Trophoblast cell (in vitro differentiated cells and primary cell): Measurements from ENCODE around the gene INPP5D.

Source experiments
- DNase-seq, 2 donors: peaks; one replicate each; pipeline ENCODE4 v3.0.0-alpha.2; 2016
- H2AFZ ChIP-seq: 2 replicates; pipeline ENCODE4 v1.6.1; 2013; ENCODE audit warnings: low read length, moderate library complexity, mild to moderate bottlenecking; ENCODE audit not compliant: insufficient read depth, poor library complexity
- H2AK5ac ChIP-seq: 2 replicates; pipeline ENCODE4 v1.6.1; 2013; ENCODE audit warnings: mild to moderate bottlenecking, low read length
- H2BK120ac ChIP-seq: 2 replicates; pipeline ENCODE4 v1.6.1; 2013; ENCODE audit warnings: low read length, mild to moderate bottlenecking, moderate library complexity; ENCODE audit not compliant: insufficient read depth, poor library complexity
- H2BK12ac ChIP-seq: 2 replicates; pipeline ENCODE4 v1.6.1; 2013; ENCODE audit warnings: mild to moderate bottlenecking, low read length, moderate library complexity
- H2BK5ac ChIP-seq: 2 replicates; pipeline ENCODE4 v1.6.1; 2013; ENCODE audit warnings: low read length, low read depth, moderate library complexity, mild to moderate bottlenecking; ENCODE audit not compliant: poor library complexity
- H3K14ac ChIP-seq: 2 replicates; pipeline ENCODE4 v1.6.1; 2013; ENCODE audit warnings: mild to moderate bottlenecking, low read length
- H3K18ac ChIP-seq: 2 replicates; pipeline ENCODE4 v1.6.1; 2013; ENCODE audit warnings: mild to moderate bottlenecking, low read length
- H3K23ac ChIP-seq: 2 replicates; pipeline ENCODE4 v1.6.1; 2013; ENCODE audit warnings: low read length
- H3K27ac ChIP-seq: 2 replicates; pipeline ENCODE4 v1.5.1; 2013; ENCODE audit warnings: low read depth, mild to moderate bottlenecking, inconsistent platforms, low read length, moderate library complexity
- H3K27me3 ChIP-seq: 2 replicates; pipeline ENCODE4 v1.6.1; 2013; ENCODE audit warnings: inconsistent platforms, mild to moderate bottlenecking, low read length, moderate library complexity; ENCODE audit not compliant: insufficient read depth
- H3K36me3 ChIP-seq, 2 experiments: 1 replicate in 1 of 2; 2 replicates in 1 of 2; pipeline ENCODE4 v1.6.1; 2013; ENCODE audit warnings: low read length in 2 of 2, mild to moderate bottlenecking in 2 of 2, moderate library complexity in 1 of 2; ENCODE audit not compliant: insufficient read depth in 2 of 2, control insufficient read depth in 1 of 2
- H3K4ac ChIP-seq: 2 replicates; pipeline ENCODE4 v1.6.1; 2013; ENCODE audit warnings: low read depth, mild to moderate bottlenecking, low read length, moderate library complexity
- H3K4me1 ChIP-seq, 2 experiments: 1 replicate in 1 of 2; 2 replicates in 1 of 2; pipeline ENCODE4 v1.6.1; 2013; ENCODE audit warnings: low read length in 2 of 2, mild to moderate bottlenecking in 2 of 2, moderate library complexity in 1 of 2; ENCODE audit not compliant: insufficient read depth in 2 of 2, control insufficient read depth in 1 of 2
- H3K4me2 ChIP-seq: 2 replicates; pipeline ENCODE4 v1.6.1; 2013; ENCODE audit warnings: inconsistent platforms, mild to moderate bottlenecking, low read length, moderate library complexity
- H3K4me3 ChIP-seq: 2 replicates; pipeline ENCODE4 v1.5.1; 2013; ENCODE audit warnings: mild to moderate bottlenecking, low read depth, low read length, inconsistent platforms
- H3K79me1 ChIP-seq: one replicate; pipeline ENCODE4 v1.6.1; 2013; ENCODE audit warnings: low read length
- H3K79me2 ChIP-seq: 2 replicates; pipeline ENCODE4 v1.6.1; 2013; ENCODE audit warnings: low read length, mild to moderate bottlenecking; ENCODE audit not compliant: control insufficient read depth, insufficient read depth, poor library complexity
- H3K9ac ChIP-seq: 2 replicates; pipeline ENCODE4 v1.6.1; 2013; ENCODE audit warnings: mild to moderate bottlenecking, low read length
- H3K9me3 ChIP-seq: 2 replicates; pipeline ENCODE4 v1.6.1; 2013; ENCODE audit warnings: low read depth, mild to moderate bottlenecking, control low read depth, inconsistent platforms, low read length; ENCODE audit not compliant: insufficient read depth
- H4K12ac ChIP-seq: 2 replicates; pipeline ENCODE4 v1.6.1; 2013; ENCODE audit warnings: low read depth, mild to moderate bottlenecking, low read length, moderate library complexity
- H4K8ac ChIP-seq: 2 replicates; pipeline ENCODE4 v1.6.1; 2013; ENCODE audit warnings: low read depth, mild to moderate bottlenecking, low read length, moderate library complexity
- H4K91ac ChIP-seq: one replicate; pipeline ENCODE4 v1.6.1; 2013; ENCODE audit warnings: low read depth, mild to moderate bottlenecking, low read length, moderate library complexity
- WGBS: extraction: QIAGEN DNeasy Blood & Tissue Kit; methylation state at CpG from one replicate; pipeline ENCODE4 v1.1.7; 2013; ENCODE audit warnings: missing lambda C conversion rate; ENCODE audit not compliant: insufficient read length, insufficient coverage; ENCODE audit errors: extremely low coverage; 5-methylcytosine and 5-hydroxymethylcytosine counted together

INPP5D gene

DNA sequence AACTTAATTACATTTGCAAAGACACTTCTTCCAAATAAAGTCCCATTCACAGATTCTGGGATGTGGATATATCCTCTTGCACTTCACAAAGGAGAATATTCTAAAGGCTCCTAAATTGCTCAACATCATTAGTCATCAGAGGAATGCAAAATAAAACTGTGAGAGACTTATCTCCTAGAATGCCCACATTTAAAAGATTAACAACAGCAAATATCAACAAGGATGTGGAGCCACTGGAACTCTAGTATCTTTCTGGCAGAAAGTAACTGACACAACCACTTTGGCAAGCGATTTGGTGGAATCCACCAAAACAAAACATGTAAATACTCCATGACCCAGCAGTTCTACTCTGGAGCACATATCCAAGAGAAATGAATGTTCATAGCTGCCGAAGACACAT is 23.1 kb upstream of the INPP5D start:
- no peak overlapping the region for H2BK5ac ChIP-seq
- no peak overlapping the region for H3K4ac ChIP-seq
- no peaks in the 10 kb centered on the region for H3K4me1 ChIP-seq
- H3K23ac ChIP-seq, result no peak overlapping the region
- H3K27ac ChIP-seq, result no peak overlapping the region
- no peak overlapping the region for H3K4me3 ChIP-seq
- H2BK12ac ChIP-seq, result no peak overlapping the region
- H2AK5ac ChIP-seq, result no peak overlapping the region
- H4K8ac ChIP-seq, result no peak overlapping the region
- H3K79me1 ChIP-seq, result no peaks in the 10 kb centered on the region
- no peak overlapping the region for H2BK120ac ChIP-seq
- peak in 1 of 2 donors; percentile 86 for DNase-seq
- H3K27me3 ChIP-seq, result no peaks in the 10 kb centered on the region
- H3K36me3 ChIP-seq, result no peaks in the 10 kb centered on the region
- H3K4me2 ChIP-seq, result no peak overlapping the region
- no peak overlapping the region for H3K14ac ChIP-seq
- no peak overlapping the region for H3K18ac ChIP-seq
- H3K9ac ChIP-seq, result no peak overlapping the region
- H3K79me2 ChIP-seq, result no peaks in the 10 kb centered on the region
- H4K12ac ChIP-seq, result no peak overlapping the region
- no peak overlapping the region for H4K91ac ChIP-seq
- H3K9me3 ChIP-seq, result peaks cover 10% of the 10 kb centered on the region
- H2AFZ ChIP-seq, result no peak overlapping the region
- WGBS, result no CpG with 5 or more reads among the region's 2 CpGs

DNA sequence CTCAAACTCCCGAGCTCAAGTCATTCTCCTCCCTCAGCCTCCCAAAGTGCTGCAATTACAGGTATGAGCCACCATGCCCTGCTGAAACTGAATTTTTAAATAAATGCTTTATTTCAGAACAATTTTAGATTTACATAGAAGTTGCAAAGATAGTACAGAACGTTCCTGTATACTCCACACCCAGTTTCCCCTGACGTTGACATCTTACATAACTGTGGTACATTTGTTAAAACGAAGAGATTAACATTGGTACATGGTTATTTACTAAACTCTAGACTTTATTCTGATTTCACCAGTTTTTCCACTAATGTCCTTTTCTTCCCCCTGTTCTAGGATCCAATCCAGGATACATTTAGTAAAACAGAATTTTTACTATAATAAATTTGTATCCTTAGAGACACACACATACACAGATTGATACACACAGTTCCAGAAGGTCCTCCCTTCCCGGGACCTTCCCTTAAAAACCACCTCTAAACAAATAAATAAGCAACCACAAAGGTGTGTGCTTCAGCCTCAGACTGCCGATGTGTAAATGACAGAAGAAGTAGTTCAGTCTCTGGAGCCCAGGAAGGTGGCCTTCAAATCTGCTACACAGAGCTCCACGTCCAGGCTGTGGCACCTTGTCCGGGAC is 20.8 kb upstream of the INPP5D start:
- Histone ChIP-seq H4K12ac (no peak overlapping the region), H2AFZ (no peak overlapping the region), H3K79me2 (no peaks in the 10 kb centered on the region), H3K4me2 (no peak overlapping the region), H3K14ac (no peak overlapping the region), H3K36me3 (no peaks in the 10 kb centered on the region), H4K91ac (no peak overlapping the region), H3K4me1 (no peaks in the 10 kb centered on the region), H3K4ac (no peak overlapping the region), H2BK12ac (no peak overlapping the region), H3K9ac (no peak overlapping the region), H2AK5ac (no peak overlapping the region), H3K79me1 (no peaks in the 10 kb centered on the region), H2BK5ac (no peak overlapping the region), H3K23ac (no peak overlapping the region), H3K27me3 (no peaks in the 10 kb centered on the region), H4K8ac (no peak overlapping the region), H3K4me3 (no peak overlapping the region), H2BK120ac (no peak overlapping the region), H3K9me3 (peaks cover 10% of the 10 kb centered on the region), H3K27ac (no peak overlapping the region), H3K18ac (no peak overlapping the region)
- no peak for DNase-seq
- no CpG with 5 or more reads among the region's 8 CpGs for WGBS

DNA sequence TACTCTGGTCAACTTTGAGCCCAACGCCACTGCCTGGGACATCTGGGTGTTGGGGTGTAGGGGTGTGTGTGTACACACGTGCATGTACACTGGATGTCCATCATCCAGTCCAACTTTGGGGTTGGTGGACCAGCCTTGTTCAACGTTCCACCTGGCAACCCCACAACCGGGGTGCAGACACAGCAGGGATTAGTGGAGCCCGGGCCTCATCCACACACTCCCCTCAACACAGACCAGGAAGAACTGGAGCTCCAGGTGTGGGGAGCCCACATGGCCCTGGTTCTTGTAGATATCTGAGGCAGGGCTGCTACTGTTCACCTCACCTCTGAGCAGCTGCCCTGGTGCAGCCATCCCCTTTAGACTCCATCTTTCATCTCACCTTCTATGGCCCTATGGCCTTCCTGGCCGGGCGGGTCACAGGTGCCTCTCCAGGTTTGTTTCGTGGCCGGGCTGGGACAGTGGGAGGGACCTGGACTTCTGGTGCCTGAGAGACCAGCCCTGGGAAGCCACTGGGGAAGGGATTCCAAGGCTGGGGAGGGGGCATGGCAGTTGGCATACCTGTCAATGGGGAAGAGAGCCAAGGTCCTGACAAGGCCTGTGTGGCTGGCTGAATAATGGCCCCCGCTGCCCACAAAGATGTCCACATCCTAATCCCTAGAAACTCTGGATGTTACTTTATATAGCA is 20.2 kb upstream of the INPP5D start:
- no peak overlapping the region for H4K91ac ChIP-seq
- DNase-seq, result no peak
- no peaks in the 10 kb centered on the region for H3K27me3 ChIP-seq
- H3K36me3 ChIP-seq, result no peaks in the 10 kb centered on the region
- H4K12ac ChIP-seq, result no peak overlapping the region
- H3K14ac ChIP-seq, result no peak overlapping the region
- H3K9ac ChIP-seq, result no peak overlapping the region
- H2BK5ac ChIP-seq, result no peak overlapping the region
- no peaks in the 10 kb centered on the region for H3K79me1 ChIP-seq
- H3K79me2 ChIP-seq, result no peaks in the 10 kb centered on the region
- no peak overlapping the region for H3K18ac ChIP-seq
- WGBS, result no CpG with 5 or more reads among the region's 10 CpGs
- H2BK120ac ChIP-seq, result no peak overlapping the region
- H2AFZ ChIP-seq, result no peak overlapping the region
- H3K4me2 ChIP-seq, result no peak overlapping the region
- no peaks in the 10 kb centered on the region for H3K4me1 ChIP-seq
- no peak overlapping the region for H3K4ac ChIP-seq
- H2BK12ac ChIP-seq, result no peak overlapping the region
- H4K8ac ChIP-seq, result no peak overlapping the region
- no peak overlapping the region for H3K27ac ChIP-seq
- H3K4me3 ChIP-seq, result no peak overlapping the region
- H3K9me3 ChIP-seq, result peaks cover 10% of the 10 kb centered on the region
- H3K23ac ChIP-seq, result no peak overlapping the region
- H2AK5ac ChIP-seq, result no peak overlapping the region

- H3K23ac ChIP-seq, result no peak overlapping the region
- H3K79me2 ChIP-seq, result no peaks in the 10 kb centered on the region
- no peak overlapping the region for H2BK120ac ChIP-seq
- no peak overlapping the region for H2BK12ac ChIP-seq
- H3K9ac ChIP-seq, result no peak overlapping the region
- H3K4ac ChIP-seq, result no peak overlapping the region
- no peak overlapping the region for H4K91ac ChIP-seq
- H3K79me1 ChIP-seq, result no peaks in the 10 kb centered on the region
- no peaks in the 10 kb centered on the region for H3K4me1 ChIP-seq
- peaks cover 7% of the 10 kb centered on the region for H3K9me3 ChIP-seq
- no peaks in the 10 kb centered on the region for H3K27me3 ChIP-seq
- H2AK5ac ChIP-seq, result no peak overlapping the region
- DNase-seq, result no peak
- no peak overlapping the region for H3K27ac ChIP-seq
- H2BK5ac ChIP-seq, result no peak overlapping the region
- H3K18ac ChIP-seq, result no peak overlapping the region
- no peak overlapping the region for H3K4me2 ChIP-seq
- no peak overlapping the region for H3K14ac ChIP-seq
- H4K12ac ChIP-seq, result no peak overlapping the region
- WGBS, result no CpG with 5 or more reads among the region's 4 CpGs
- no peak overlapping the region for H2AFZ ChIP-seq
- no peak overlapping the region for H4K8ac ChIP-seq
- no peak overlapping the region for H3K4me3 ChIP-seq
- H3K36me3 ChIP-seq, result no peaks in the 10 kb centered on the region
These were observed 19.6 kb upstream of the INPP5D start for GRCh38 chr2:233040571-233040970.
